Neural cell (in vitro differentiated cells): ENCODE results near the gene WDR37. TPM values are rescaled to one million over a fixed set of nuclear protein-coding genes. Genes with fewer than 3 reads are reported as not detected.

Experiments used
- H2AFZ ChIP-seq: fragments of 200-600, 300-800 bp; sonication (generic), shearing (Covaris generic); 2 replicates; pipeline ENCODE4 v1.6.0; 2014; ENCODE audit warnings: low read depth, mild to moderate bottlenecking, antibody characterized with exemption, low read length, moderate library complexity
- H3F3A ChIP-seq: fragments of 200-600 bp; shearing (Covaris generic); 2 replicates; pipeline ENCODE4 v1.6.1; 2016; ENCODE audit warnings: mild to moderate bottlenecking, moderate library complexity, mixed read lengths, antibody characterized with exemption, low read length; ENCODE audit not compliant: insufficient read depth, poor library complexity, severe bottlenecking
- H3K27ac ChIP-seq: fragments of 200-600, 300-800 bp; sonication (generic), shearing (Covaris generic); 2 replicates; pipeline ENCODE4 v1.5.1; 2014; ENCODE audit warnings: mild to moderate bottlenecking, low read length, moderate library complexity
- H3K27me3 ChIP-seq: fragments of 300-800, 200-600 bp; sonication (generic), shearing (Covaris generic); 2 replicates; pipeline ENCODE4 v1.6.0; 2014; ENCODE audit warnings: mild to moderate bottlenecking, low read depth, low read length, moderate library complexity; ENCODE audit not compliant: insufficient read depth
- H3K36me3 ChIP-seq: fragments of 300-800, 200-600 bp; sonication (generic), shearing (Covaris generic); 2 replicates; pipeline ENCODE4 v1.5.1; 2014; ENCODE audit warnings: mild to moderate bottlenecking, antibody characterized with exemption, low read length, moderate library complexity; ENCODE audit not compliant: insufficient read depth
- H3K4me2 ChIP-seq: fragments of 300-800, 200-600 bp; sonication (generic), shearing (Covaris generic); 2 replicates; pipeline ENCODE4 v1.6.0; 2014; ENCODE audit warnings: mild to moderate bottlenecking, low read length
- H3K4me3 ChIP-seq: fragments of 300-800, 200-600 bp; sonication (generic), shearing (Covaris generic); 2 replicates; pipeline ENCODE4 v1.5.1; 2014; ENCODE audit warnings: mild to moderate bottlenecking, low read length, moderate library complexity
- H3K79me2 ChIP-seq: fragments of 200-600 bp; shearing (Covaris generic); replicated peaks from 2 replicates; pipeline ENCODE4 v1.6.0; 2014; ENCODE audit warnings: mild to moderate bottlenecking, low read length, moderate library complexity; ENCODE audit not compliant: insufficient read depth
- H3K9ac ChIP-seq: fragments of 300-800, 200-600 bp; sonication (generic), shearing (Covaris generic); 2 replicates; pipeline ENCODE4 v1.6.1; 2016; ENCODE audit warnings: mild to moderate bottlenecking, low read length, mixed read lengths
- H3K9me2 ChIP-seq: fragments of 200-600 bp; shearing (Covaris generic); 2 replicates; pipeline ENCODE4 v1.6.1; 2016; ENCODE audit warnings: mild to moderate bottlenecking, low read length, mixed read lengths; ENCODE audit not compliant: insufficient read depth
- H3K9me3 ChIP-seq: fragments of 200-600, 300-800 bp; sonication (generic), shearing (Covaris generic); 2 replicates; pipeline ENCODE4 v1.6.1; 2016; ENCODE audit warnings: mild to moderate bottlenecking, mixed run types, low read length, moderate library complexity, mixed read lengths
- H4K20me1 ChIP-seq: fragments of 200-600 bp; shearing (Covaris generic); 2 replicates; pipeline ENCODE4 v1.6.1; 2016; ENCODE audit warnings: mild to moderate bottlenecking, mixed run types; ENCODE audit not compliant: insufficient read depth
- CTCF ChIP-seq: fragments of 450-650 bp; IDR thresholded peaks from 2 replicates; pipeline ENCODE4 v1.5.1; 2014; ENCODE audit warnings: antibody characterized with exemption, mild to moderate bottlenecking, moderate library complexity; ENCODE audit not compliant: poor library complexity, severe bottlenecking
- EP300 ChIP-seq: fragments of 450-650 bp; conservative IDR thresholded peaks from 2 replicates; pipeline ENCODE4 v1.6.1; 2014; ENCODE audit warnings: antibody characterized with exemption, mild to moderate bottlenecking, moderate library complexity; ENCODE audit not compliant: poor library complexity, severe bottlenecking
- EZH2 ChIP-seq: fragments of 200-600, 300-800 bp; shearing (Covaris generic), sonication (generic); IDR thresholded peaks from 2 replicates; pipeline ENCODE4 v1.6.1; 2014; ENCODE audit warnings: antibody characterized with exemption, low read length, borderline replicate concordance, mild to moderate bottlenecking; ENCODE audit not compliant: insufficient read depth, poor library complexity, severe bottlenecking
- MXI1 ChIP-seq: fragments of 450-650 bp; conservative IDR thresholded peaks from 2 replicates; pipeline ENCODE4 v1.6.1; 2014; ENCODE audit warnings: antibody characterized with exemption, mild to moderate bottlenecking; ENCODE audit not compliant: poor library complexity, severe bottlenecking
- POLR2AphosphoS5 ChIP-seq: IDR thresholded peaks from 2 replicates; pipeline ENCODE4 v1.6.1; 2012
- RAD21 ChIP-seq: fragments of 450-650 bp; conservative IDR thresholded peaks from 2 replicates; pipeline ENCODE4 v1.6.1; 2014; ENCODE audit warnings: antibody characterized with exemption, mild to moderate bottlenecking, moderate library complexity
- REST ChIP-seq: IDR thresholded peaks from 2 replicates; pipeline ENCODE4 v1.6.1; 2012; ENCODE audit warnings: borderline replicate concordance
- SMC3 ChIP-seq: fragments of 450-650 bp; conservative IDR thresholded peaks from 2 replicates; pipeline ENCODE4 v1.6.1; 2014; ENCODE audit warnings: antibody characterized with exemption, mild to moderate bottlenecking, moderate library complexity; ENCODE audit not compliant: poor library complexity
- TAF1 ChIP-seq: IDR thresholded peaks from 2 replicates; pipeline ENCODE4 v1.6.1; 2012; ENCODE audit warnings: low read depth
- polyA plus RNA-seq: library from polyadenylated mRNA; depleted of rRNA; stranded (reverse); fragments of >200 nt; gene quantifications from 2 replicates; pipeline ENCODE4 v1.2.3, GENCODE V29; 2014

Gene WDR37
- polyA plus RNA-seq, 1 donor from 2014 or later = 32.3 TPM

GRCh38 chr10:1102831-1103230 lies 46.6 kb downstream of the WDR37 start:
- Histone ChIP-seq H3F3A (no peaks in the 10 kb centered on the region), H3K27me3 (no peaks in the 10 kb centered on the region), H4K20me1 (no peaks in the 10 kb centered on the region), H3K9me2 (no peaks in the 10 kb centered on the region), H3K9me3 (no peaks in the 10 kb centered on the region), H3K4me3 (no peak overlapping the region), H2AFZ (no peak overlapping the region), H3K4me2 (no peak overlapping the region), H3K36me3 (peaks cover 8% of the 10 kb centered on the region), H3K27ac (no peak overlapping the region), H3K79me2 (no peaks in the 10 kb centered on the region), H3K9ac (no peak overlapping the region)
- TF ChIP-seq CTCF = no peak
- no peak for TF ChIP-seq RAD21
- no peak for TF ChIP-seq MXI1
- no peak for TF ChIP-seq REST
- TF ChIP-seq TAF1 = no peak
- TF ChIP-seq POLR2AphosphoS5 = no peak
- no peak for TF ChIP-seq SMC3

GRCh38 chr10:1103551-1103950 lies 47.4 kb downstream of the WDR37 start:
- peaks cover 8% of the 10 kb centered on the region for H3K36me3 ChIP-seq
- TF ChIP-seq RAD21 = no peak
- TF ChIP-seq EZH2 = no peak
- no peak for TF ChIP-seq CTCF
- no peak for TF ChIP-seq MXI1
- no peak for TF ChIP-seq POLR2AphosphoS5
- TF ChIP-seq REST = no peak
- no peak for TF ChIP-seq EP300
- TF ChIP-seq TAF1 = no peak
- no peak for TF ChIP-seq SMC3
- H3K27me3 ChIP-seq = no peaks in the 10 kb centered on the region
- no peaks in the 10 kb centered on the region for H3K79me2 ChIP-seq
- no peak overlapping the region for H3K9ac ChIP-seq
- H3K9me3 ChIP-seq = no peaks in the 10 kb centered on the region
- no peaks in the 10 kb centered on the region for H4K20me1 ChIP-seq
- no peak overlapping the region for H3K4me2 ChIP-seq
- no peaks in the 10 kb centered on the region for H3F3A ChIP-seq
- H3K4me3 ChIP-seq = no peak overlapping the region
- no peak overlapping the region for H2AFZ ChIP-seq
- no peaks in the 10 kb centered on the region for H3K9me2 ChIP-seq
- no peak overlapping the region for H3K27ac ChIP-seq
